Thymus (tissue), 11 donors: ENCODE results near the gene SNAPC4. TPM values are rescaled to one million over a fixed set of nuclear protein-coding genes. Genes with fewer than 3 reads are reported as not detected.
"Not testable (repeated sequence)": the region's sequence is repeated elsewhere in the genome, so short reads cannot be mapped to it uniquely, and the experiment has no call there.

Experiments
- DNase-seq, 9 donors: peaks; one replicate each; pipeline ENCODE4 v3.0.0-alpha.2; 2013; ENCODE audit warnings: low spot score in 9 of 9, low read depth in 6 of 9, missing footprints in 1 of 9
- H3K27ac ChIP-seq, 2 donors: one replicate each; pipeline ENCODE4 v1.5.1; 2013; ENCODE audit warnings: control low read depth in 1 of 2, low read depth in 1 of 2, low read length in 1 of 2, mild to moderate bottlenecking in 1 of 2, moderate library complexity in 1 of 2
- H3K27me3 ChIP-seq, 2 donors: one replicate each; pipeline ENCODE4 v1.5.1; 2013; ENCODE audit warnings: low read length in 1 of 2; ENCODE audit not compliant: control insufficient read depth in 2 of 2, insufficient read depth in 1 of 2
- H3K36me3 ChIP-seq, 2 donors: one replicate each; pipeline ENCODE4 v1.5.1; 2013; ENCODE audit warnings: low read length in 1 of 2, mild to moderate bottlenecking in 1 of 2, moderate library complexity in 1 of 2; ENCODE audit not compliant: control insufficient read depth in 2 of 2, insufficient read depth in 2 of 2
- H3K4me1 ChIP-seq, 2 donors: one replicate each; pipeline ENCODE4 v1.5.1; 2013; ENCODE audit warnings: low read length in 2 of 2; ENCODE audit not compliant: control insufficient read depth in 2 of 2, insufficient read depth in 2 of 2
- H3K4me3 ChIP-seq, 2 donors: one replicate each; pipeline ENCODE4 v1.5.1; 2013; ENCODE audit warnings: low read length in 2 of 2, control low read depth in 1 of 2, mild to moderate bottlenecking in 1 of 2
- H3K9me3 ChIP-seq, 2 donors: one replicate each; pipeline ENCODE4 v1.5.1; 2013; ENCODE audit warnings: low read length in 1 of 2, mild to moderate bottlenecking in 1 of 2; ENCODE audit not compliant: control insufficient read depth in 2 of 2, insufficient read depth in 1 of 2
- WGBS: extraction: QIAGEN DNeasy Blood & Tissue Kit; methylation state at CpG from one replicate; pipeline ENCODE4 v1.1.7; 2013; 5-methylcytosine and 5-hydroxymethylcytosine counted together
- polyA plus RNA-seq: library from polyadenylated mRNA; stranded (reverse); fragments of 200-250 nt; gene quantifications from one replicate; pipeline ENCODE4 v1.2.3, GENCODE V29; 2013
- total RNA-seq: library from RNA; stranded (reverse); fragments of 120-200 nt; gene quantifications from one replicate; pipeline ENCODE4 v1.2.4, GENCODE V29; 2013
- donor health status: healthy.

Gene SNAPC4
- total and polyA plus RNA-seq, 2 donors = 2.1 to 11.3 TPM

- peaks cover 35 to 59% of the 10 kb centered on the region in 2 donors for H3K36me3 ChIP-seq
- DNase-seq = no peak
These were observed 29.2 kb upstream of the SNAPC4 start for GRCh38 chr9:136429075-136429628.

DNA sequence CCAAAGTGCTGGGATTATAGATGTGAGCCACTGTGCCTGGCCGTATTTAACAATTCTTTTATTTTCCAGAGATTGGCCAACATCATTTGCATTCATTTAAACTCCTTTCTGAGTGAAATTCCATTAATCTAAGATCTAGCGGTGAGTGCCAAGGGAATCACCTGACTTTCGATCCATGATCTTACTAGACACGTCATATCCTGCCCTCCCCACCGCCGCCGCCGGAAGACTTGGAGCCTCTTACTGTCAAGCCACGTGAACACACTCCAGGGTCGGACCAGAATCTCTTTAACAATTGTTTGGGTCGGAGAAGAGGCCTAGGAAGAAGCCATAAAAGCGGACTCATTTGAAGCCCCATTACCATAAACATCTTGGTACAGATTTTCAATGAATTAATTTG lies 26.8 kb upstream of the SNAPC4 start:
- peaks cover 52 to 61% of the 10 kb centered on the region in 2 donors for H3K36me3 ChIP-seq
- H3K4me3 ChIP-seq = no peak overlapping the region
- DNase-seq = no peak
- H3K27ac ChIP-seq = no peak overlapping the region
- WGBS = 92% methylated on average over 12 of the region's 12 CpGs
- H3K4me1 ChIP-seq = no peaks in the 10 kb centered on the region
- H3K9me3 ChIP-seq = no peaks in the 10 kb centered on the region
- H3K27me3 ChIP-seq = no peaks in the 10 kb centered on the region

More at GRCh38 chr9:136429075-136429628, 29.2 kb upstream of the SNAPC4 start:
- no peaks in the 10 kb centered on the region for H3K27me3 ChIP-seq
- no peak overlapping the region for H3K27ac ChIP-seq
- WGBS = 97% methylated on average over 21 of the region's 21 CpGs
- no peak overlapping the region for H3K4me3 ChIP-seq
- no peaks in the 10 kb centered on the region for H3K9me3 ChIP-seq
- H3K4me1 ChIP-seq = no peaks in the 10 kb centered on the region

GRCh38 chr9:136425367-136425766 lies 25.4 kb upstream of the SNAPC4 start:
- not testable (repeated sequence) for H3K27me3 ChIP-seq, H3K27ac ChIP-seq, H3K9me3 ChIP-seq, H3K4me1 ChIP-seq, DNase-seq, H3K4me3 ChIP-seq
- WGBS = 96% methylated on average over 7 of the region's 7 CpGs
- peaks cover 58 to 64% of the 10 kb centered on the region in 2 donors for H3K36me3 ChIP-seq

DNA sequence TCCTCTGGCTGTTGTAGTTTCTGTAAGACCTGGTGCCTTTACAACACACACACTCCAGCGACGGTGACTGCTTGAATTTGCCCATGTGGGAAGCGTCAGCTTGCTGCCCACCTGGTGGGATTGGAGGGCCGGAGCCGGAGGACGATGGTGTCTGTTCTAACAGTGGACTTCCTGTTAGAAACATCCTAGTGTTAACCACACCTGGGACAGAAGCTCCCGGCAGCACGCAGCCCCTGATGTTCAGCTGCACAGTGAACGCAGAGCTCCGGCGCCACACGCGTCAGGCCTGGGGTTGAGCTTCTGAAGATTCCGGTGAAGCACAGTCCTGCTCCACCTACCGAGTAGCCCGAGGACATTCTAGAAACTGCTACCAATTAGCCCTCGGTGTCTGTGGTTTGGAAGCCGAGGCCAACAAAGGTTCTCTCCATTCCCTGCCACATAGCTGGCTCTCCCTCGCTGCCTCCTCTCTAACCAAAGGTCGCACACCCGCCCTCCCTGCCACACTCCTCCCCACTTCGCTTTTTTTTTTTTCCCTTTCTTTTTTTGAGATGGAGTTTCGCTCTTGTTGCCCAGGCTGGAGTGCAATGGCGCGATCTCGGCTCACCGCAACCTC lies 24.9 kb upstream of the SNAPC4 start:
- no peaks in the 10 kb centered on the region for H3K9me3 ChIP-seq
- no peaks in the 10 kb centered on the region for H3K4me1 ChIP-seq
- no peak overlapping the region for H3K27ac ChIP-seq
- peaks cover 58 to 59% of the 10 kb centered on the region in 2 donors for H3K36me3 ChIP-seq
- DNase-seq = no peak
- no peaks in the 10 kb centered on the region for H3K27me3 ChIP-seq
- 97% methylated on average over 27 of the region's 27 CpGs for WGBS
- no peak overlapping the region for H3K4me3 ChIP-seq

GRCh38 chr9:136423432-136424146 lies 23.6 kb upstream of the SNAPC4 start:
- no peak overlapping the region for H3K4me3 ChIP-seq
- H3K27me3 ChIP-seq = no peaks in the 10 kb centered on the region
- H3K9me3 ChIP-seq = no peaks in the 10 kb centered on the region
- WGBS = 98% methylated on average over 43 of the region's 43 CpGs
- peaks cover 58 to 59% of the 10 kb centered on the region in 2 donors for H3K36me3 ChIP-seq
- no peak for DNase-seq
- H3K27ac ChIP-seq = no peak overlapping the region
- H3K4me1 ChIP-seq = no peaks in the 10 kb centered on the region

DNA sequence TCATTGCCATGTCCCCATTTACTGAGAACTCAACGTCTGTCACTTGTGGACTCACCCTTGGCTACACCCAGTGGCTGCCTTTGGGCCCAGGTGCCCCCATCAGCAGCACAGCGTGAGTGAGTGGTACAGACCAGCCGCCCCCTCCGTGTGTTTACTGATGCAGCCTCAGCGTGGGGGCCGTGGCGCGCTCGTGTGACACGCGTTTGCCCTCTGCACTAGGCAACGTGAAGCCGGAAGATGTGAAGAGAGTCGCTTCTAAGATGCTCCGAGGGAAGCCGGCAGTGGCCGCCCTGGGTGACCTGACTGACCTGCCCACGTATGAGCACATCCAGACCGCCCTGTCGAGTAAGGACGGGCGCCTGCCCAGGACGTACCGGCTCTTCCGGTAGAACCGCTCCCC lies 22.9 kb upstream of the SNAPC4 start:
- no peaks in the 10 kb centered on the region for H3K9me3 ChIP-seq
- peaks cover 65% of the 10 kb centered on the region in 2 donors for H3K36me3 ChIP-seq
- WGBS = 98% methylated on average over 26 of the region's 26 CpGs
- no peaks in the 10 kb centered on the region for H3K27me3 ChIP-seq
- DNase-seq = no peak
- no peak overlapping the region for H3K4me3 ChIP-seq
- no peaks in the 10 kb centered on the region for H3K4me1 ChIP-seq
- no peak overlapping the region for H3K27ac ChIP-seq

DNA sequence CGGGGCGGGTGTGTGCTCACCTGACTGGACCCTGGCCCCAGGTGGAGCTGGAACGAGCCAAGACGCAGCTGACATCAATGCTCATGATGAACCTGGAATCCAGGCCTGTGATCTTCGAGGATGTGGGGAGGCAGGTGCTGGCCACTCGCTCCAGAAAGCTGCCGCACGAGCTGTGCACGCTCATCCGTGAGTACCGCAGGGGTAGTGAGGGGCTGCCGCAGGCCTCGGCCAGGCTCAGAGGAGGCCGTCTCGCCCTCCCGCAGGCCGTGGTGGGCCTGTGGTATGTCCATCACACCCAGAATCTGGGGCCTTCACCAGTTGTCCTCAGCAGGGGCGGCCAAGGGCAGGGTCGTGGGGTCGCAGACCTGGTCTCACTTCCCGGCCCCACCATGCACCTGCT lies 21.8 kb upstream of the SNAPC4 start:
- Histone ChIP-seq H3K4me3 (no peak overlapping the region), H3K36me3 (peaks cover 71 to 75% of the 10 kb centered on the region in 2 donors), H3K27ac (no peak overlapping the region), H3K4me1 (no peaks in the 10 kb centered on the region), H3K9me3 (no peaks in the 10 kb centered on the region), H3K27me3 (no peaks in the 10 kb centered on the region)
- no peak for DNase-seq
- 97% methylated on average over 21 of the region's 21 CpGs for WGBS

GRCh38 chr9:136419092-136419420 lies 19.1 kb upstream of the SNAPC4 start:
- no peaks in the 10 kb centered on the region for H3K9me3 ChIP-seq
- peaks cover 86 to 87% of the 10 kb centered on the region in 2 donors for H3K36me3 ChIP-seq
- H3K4me3 ChIP-seq = no peak overlapping the region
- DNase-seq = no peak
- no peaks in the 10 kb centered on the region for H3K27me3 ChIP-seq
- WGBS = 98% methylated on average over 12 of the region's 12 CpGs
- H3K27ac ChIP-seq = no peak overlapping the region
- H3K4me1 ChIP-seq = no peaks in the 10 kb centered on the region
